H1 (cell line): ENCODE data around the gene MYBPC2. TPM values are rescaled to one million over a fixed set of nuclear protein-coding genes. Genes with fewer than 3 reads are reported as not detected.

Experiments used
- CTCF ChIA-PET: fragments of 300-600 bp; sonication (Branson Sonifier 250); formaldehyde crosslinking; loops from one replicate; lab custom pipeline; 2021; ENCODE audit not compliant: partially characterized antibody; lab: Charles Lee
- POLR2A ChIA-PET: fragments of 300-600 bp; sonication (Branson Sonifier 250); formaldehyde crosslinking; loops from one replicate; lab custom pipeline; 2021; ENCODE audit warnings: inconsistent platforms; ENCODE audit not compliant: partially characterized antibody; lab: Charles Lee
- DNase-seq, 2 experiments: peaks; one replicate each; pipeline versions ENCODE4 v3.0.0 to v3.0.0-alpha.2; 2010 to 2022; ENCODE audit warnings: low spot score in 2 of 2, low read depth in 1 of 2, mixed read lengths in 1 of 2
- FAIRE-seq: peaks from 2 replicates; lab custom pipeline; 2011; peaks lifted over from hg19 to GRCh38; lab: Jason Lieb, UNC
- H2AFZ ChIP-seq: 2 replicates; pipeline ENCODE4 v1.8.1; 2012; ENCODE audit warnings: low read length, inconsistent platforms
- H2AK5ac ChIP-seq: 2 replicates; pipeline ENCODE4 v1.6.1; 2013; ENCODE audit warnings: low read depth, low read length
- H2BK120ac ChIP-seq: replicated peaks from 2 replicates; pipeline ENCODE3; 2013; ENCODE audit warnings: low read depth, low read length, inconsistent platforms
- H2BK12ac ChIP-seq: 2 replicates; pipeline ENCODE4 v1.6.1; 2013; ENCODE audit warnings: low read depth, low read length
- H2BK15ac ChIP-seq: 2 replicates; pipeline ENCODE4 v1.6.1; 2013; ENCODE audit warnings: low read length
- H2BK20ac ChIP-seq: 2 replicates; pipeline ENCODE4 v1.6.1; 2013; ENCODE audit warnings: low read length
- H2BK5ac ChIP-seq: 2 replicates; pipeline ENCODE4 v1.6.1; 2013; ENCODE audit warnings: low read depth, low read length
- H3K14ac ChIP-seq: 2 replicates; pipeline ENCODE4 v1.6.1; 2013; ENCODE audit warnings: inconsistent platforms; ENCODE audit not compliant: insufficient read length
- H3K18ac ChIP-seq: 2 replicates; pipeline ENCODE4 v1.6.1; 2013; ENCODE audit warnings: low read length; ENCODE audit errors: extremely low read depth
- H3K23ac ChIP-seq: 2 replicates; pipeline ENCODE4 v1.6.1; 2013; ENCODE audit warnings: inconsistent platforms; ENCODE audit not compliant: insufficient read length
- H3K23me2 ChIP-seq: 2 replicates; pipeline ENCODE4 v1.6.1; 2013; ENCODE audit warnings: low read depth, low read length
- H3K27ac ChIP-seq: 2 replicates; pipeline ENCODE4 v1.6.1; 2011; ENCODE audit warnings: low read depth, low read length, inconsistent platforms
- H3K27me3 ChIP-seq, 4 experiments: replicated peaks in 1 of 4; 1 replicate in 1 of 4; 2 replicates in 3 of 4; pipeline versions ENCODE4 v1.6.1 to v1.8.1; 2011 to 2013; ENCODE audit warnings: low read length in 3 of 4, mild to moderate bottlenecking in 3 of 4, inconsistent platforms in 2 of 4, mixed read lengths in 2 of 4, moderate library complexity in 1 of 4; ENCODE audit not compliant: control insufficient read depth in 3 of 4, insufficient read depth in 3 of 4; ENCODE audit errors: extremely low read depth in 1 of 4
- H3K36me3 ChIP-seq, 4 experiments: 2 replicates each; pipeline versions ENCODE4 v1.6.1 to v1.8.1; 2011 to 2013; ENCODE audit warnings: mild to moderate bottlenecking in 4 of 4, low read length in 3 of 4, moderate library complexity in 2 of 4, control low read depth in 1 of 4, inconsistent platforms in 1 of 4; ENCODE audit not compliant: insufficient read depth in 4 of 4, control insufficient read depth in 2 of 4
- H3K4ac ChIP-seq: replicated peaks from 2 replicates; pipeline ENCODE3; 2013; ENCODE audit warnings: low read length, low read depth, mixed read lengths, inconsistent platforms; ENCODE audit not compliant: insufficient read length
- H3K4me1 ChIP-seq, 4 experiments: replicated peaks in 1 of 4; 1 replicate in 1 of 4; 2 replicates in 3 of 4; pipeline versions ENCODE4 v1.6.1 to v1.8.1; 2011 to 2013; ENCODE audit warnings: low read length in 3 of 4, inconsistent platforms in 2 of 4, mixed read lengths in 1 of 4; ENCODE audit not compliant: insufficient read depth in 4 of 4, control insufficient read depth in 3 of 4
- H3K4me2 ChIP-seq, 2 experiments: 2 replicates each; pipeline versions ENCODE4 v1.6.1 to v1.8.1; 2011 to 2013; ENCODE audit warnings: low read depth in 2 of 2, low read length in 2 of 2, control low read depth in 1 of 2, inconsistent platforms in 1 of 2, mild to moderate bottlenecking in 1 of 2; ENCODE audit not compliant: insufficient read depth in 1 of 2
- H3K4me3 ChIP-seq, 4 experiments: fragments of 200-600, 300-600 bp in 1 of 4; sonication (generic), shearing (Covaris generic), sonication (Bioruptor Twin) in 1 of 4; 2 replicates each; pipeline versions ENCODE4 v1.5.1 to v1.8.1; 2011 to 2016; ENCODE audit warnings: low read length in 4 of 4, low read depth in 3 of 4, control low read depth in 2 of 4, inconsistent platforms in 2 of 4, mild to moderate bottlenecking in 2 of 4, mixed read lengths in 1 of 4, moderate library complexity in 1 of 4; ENCODE audit not compliant: insufficient read depth in 2 of 4; ENCODE audit errors: extremely low read depth in 1 of 4
- H3K56ac ChIP-seq: replicated peaks from 2 replicates; pipeline ENCODE3; 2013; ENCODE audit warnings: low read depth, mild to moderate bottlenecking, mixed read lengths, low read length, inconsistent platforms; ENCODE audit not compliant: insufficient read length
- H3K79me1 ChIP-seq: 2 replicates; pipeline ENCODE4 v1.6.1; 2013; ENCODE audit warnings: low read depth, low read length, control low read depth
- H3K79me2 ChIP-seq, 2 experiments: 2 replicates each; pipeline versions ENCODE4 v1.6.1 to v1.8.1; 2012 to 2013; ENCODE audit warnings: low read length in 2 of 2, mild to moderate bottlenecking in 2 of 2, inconsistent platforms in 1 of 2; ENCODE audit not compliant: insufficient read depth in 2 of 2, control insufficient read depth in 1 of 2
- H3K9ac ChIP-seq, 4 experiments: replicated peaks in 1 of 4; 1 replicate in 1 of 4; 2 replicates in 3 of 4; pipeline versions ENCODE4 v1.6.1 to v1.8.1; 2011 to 2013; ENCODE audit warnings: low read depth in 3 of 4, low read length in 3 of 4, control low read depth in 2 of 4, mild to moderate bottlenecking in 2 of 4, moderate library complexity in 2 of 4, inconsistent platforms in 1 of 4; ENCODE audit errors: extremely low read depth in 1 of 4
- H3K9me3 ChIP-seq, 2 experiments: 2 replicates each; pipeline versions ENCODE4 v1.6.1 to v1.8.1; 2012 to 2013; ENCODE audit warnings: mild to moderate bottlenecking in 2 of 2, moderate library complexity in 2 of 2, control low read depth in 1 of 2, inconsistent platforms in 1 of 2, low read depth in 1 of 2, low read length in 1 of 2, mixed read lengths in 1 of 2; ENCODE audit not compliant: insufficient read depth in 2 of 2
- H4K20me1 ChIP-seq, 2 experiments: replicated peaks in 1 of 2; 2 replicates each; pipeline versions ENCODE3 to v1.8.1; 2011 to 2013; ENCODE audit warnings: inconsistent platforms in 2 of 2, low read length in 2 of 2, mild to moderate bottlenecking in 1 of 2; ENCODE audit not compliant: insufficient read depth in 2 of 2, control insufficient read depth in 1 of 2
- H4K5ac ChIP-seq: 2 replicates; pipeline ENCODE4 v1.6.1; 2013; ENCODE audit warnings: low read length, low read depth, mixed read lengths, inconsistent platforms; ENCODE audit not compliant: insufficient read length
- H4K8ac ChIP-seq: 2 replicates; pipeline ENCODE4 v1.8.0; 2013; ENCODE audit warnings: mild to moderate bottlenecking, moderate library complexity, low read length, inconsistent platforms; ENCODE audit not compliant: insufficient read depth; ENCODE audit errors: extremely low read depth
- H4K91ac ChIP-seq: replicated peaks from 2 replicates; pipeline ENCODE3; 2013; ENCODE audit warnings: low read length, mixed read lengths, inconsistent platforms; ENCODE audit not compliant: insufficient read length
- ASH2L ChIP-seq: fragments of 200-600, 300-600 bp; sonication (generic); IDR thresholded peaks from one replicate; pipeline ENCODE4 v1.7.1; 2017; ENCODE audit warnings: low read length
- BCL11A ChIP-seq, 2 experiments: IDR thresholded peaks; one replicate each; pipeline ENCODE4 v1.6.1; 2011; ENCODE audit warnings: low read depth in 2 of 2, low read length in 2 of 2, mild to moderate bottlenecking in 2 of 2
- SP4 ChIP-seq: IDR thresholded peaks from 2 replicates; pipeline ENCODE4 v1.6.1; 2012; ENCODE audit warnings: low read length, inconsistent platforms
- SRF ChIP-seq: IDR thresholded peaks from 2 replicates; pipeline ENCODE4 v1.6.1; 2011; ENCODE audit warnings: mild to moderate bottlenecking, low read depth, low read length, moderate library complexity
- WGBS, 2 experiments: shearing (Covaris generic) in 1 of 2; methylation state at CpG; one replicate each; pipeline versions ENCODE4 v1.1.6 to v1.1.7; 2013 to 2015; ENCODE audit warnings: low lambda C conversion rate in 2 of 2, mixed read lengths in 2 of 2, inconsistent platforms in 1 of 2, low coverage in 1 of 2, missing lambda C conversion rate in 1 of 2; ENCODE audit not compliant: insufficient replicate concordance in 2 of 2, insufficient coverage in 1 of 2, insufficient read length in 1 of 2; ENCODE audit errors: extremely low coverage in 1 of 2, missing lambda C conversion rate in 1 of 2; 5-methylcytosine and 5-hydroxymethylcytosine counted together
- polyA plus RNA-seq, 7 experiments: library from polyadenylated mRNA; depleted of rRNA in 3 of 7; stranded (reverse) in 5 of 7; unstranded in 2 of 7; fragments of >200 nt in 5 of 7; fragments of 200-250 nt in 2 of 7; gene quantifications; 1 replicate in 5 of 7; 2 replicates in 1 of 7; 4 replicates in 1 of 7; pipeline versions ENCODE4 v1.2.1 to v1.2.3, GENCODE V29; 2011 to 2013; ENCODE audit warnings: missing spikeins in 2 of 7, mixed read lengths in 2 of 7
- total RNA-seq: library from RNA; stranded (reverse); fragmentation: NEBNext Ultra II Directional; extraction: Animal tissue kit (Norgen Biotek cat#: 25700); gene quantifications from 2 replicates; pipeline ENCODE4 v1.2.1, GENCODE V29; 2021

Gene MYBPC2
- total and polyA plus RNA-seq, 2 of the 8 experiments (the other 6 are each of a cell fraction or from before 2014, with no cell fraction given): 1.8 to 3.1 TPM

DNA sequence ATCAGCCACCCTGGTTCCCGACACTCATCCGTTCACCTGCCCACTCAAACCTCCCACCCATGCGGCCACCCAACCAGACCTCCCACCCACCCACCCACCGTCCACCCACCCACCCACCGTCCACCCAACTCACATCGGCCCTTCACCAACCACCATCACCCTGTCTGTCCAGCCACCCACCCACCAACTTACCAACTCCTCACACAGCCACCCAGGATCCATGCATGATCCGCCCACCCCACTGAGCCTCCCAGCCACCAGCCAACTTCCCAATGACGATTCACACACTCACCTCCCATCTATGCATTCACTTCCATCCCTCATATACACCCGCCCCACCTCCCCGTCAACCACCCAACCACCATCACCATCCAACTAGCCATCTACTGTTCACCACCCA, 74.0 kb downstream of the MYBPC2 start:
- Histone ChIP-seq H2AK5ac (no peak overlapping the region), H3K56ac (no peak overlapping the region), H3K27me3 (peaks cover 0 to 16% (median 12%) of the 10 kb centered on the region in 4 experiments; a peak in 5 of 7 replicates), H3K4ac (no peak overlapping the region), H3K4me3 (no peak overlapping the region), H4K5ac (no peak overlapping the region), H4K20me1 (peaks cover 0 to 1% of the 10 kb centered on the region in 2 experiments), H3K79me2 (no peaks in the 10 kb centered on the region), H2BK20ac (no peak overlapping the region), H4K91ac (no peak overlapping the region), H3K14ac (no peak overlapping the region), H2AFZ (no peak overlapping the region), H3K18ac (no peak overlapping the region), H3K4me2 (no peak overlapping the region), H4K8ac (no peak overlapping the region), H2BK120ac (no peak overlapping the region), H3K36me3 (no peaks in the 10 kb centered on the region), H3K9ac (no peak overlapping the region), H2BK5ac (no peak overlapping the region), H3K23ac (no peak overlapping the region), H3K9me3 (no peaks in the 10 kb centered on the region), H3K4me1 (peaks cover 0 to 3% (median 3%) of the 10 kb centered on the region in 4 experiments; a peak in 4 of 7 replicates), H2BK12ac (no peak overlapping the region), H3K27ac (no peak overlapping the region), H3K23me2 (no peaks in the 10 kb centered on the region; the same call in 1 of the 2 replicates), H3K79me1 (no peaks in the 10 kb centered on the region; the same call in 1 of the 2 replicates), H2BK15ac (no peak overlapping the region)
- ChIA-PET POLR2A (no interaction called here), CTCF (no interaction called here)
- TF ChIP-seq SP4: no peak
- TF ChIP-seq ASH2L: no peak
- TF ChIP-seq BCL11A (IDR thresholded peaks at IDR 0.05; ENCODE audit: low read depth in 2 of 2, low read length in 2 of 2): no peak
- TF ChIP-seq SRF: no peak
- WGBS, 2 experiments: 71 to 100% methylated on average over 2 to 4 of the region's 10 CpGs
- DNase-seq (no peak), FAIRE-seq (no peak)
